ENCODE results near the gene LTBP4.

Gene LTBP4

GRCh38 chr19:40662925-40663694, 61.9 kb downstream of the LTBP4 start:
- peak; percentile 25 to 90 (median 73) for DNase-seq

GRCh38 chr19:40663695-40664692, 62.8 kb downstream of the LTBP4 start:
- DNase-seq, result peak in 2 of 51 donors; percentile 19 to 72

DNA sequence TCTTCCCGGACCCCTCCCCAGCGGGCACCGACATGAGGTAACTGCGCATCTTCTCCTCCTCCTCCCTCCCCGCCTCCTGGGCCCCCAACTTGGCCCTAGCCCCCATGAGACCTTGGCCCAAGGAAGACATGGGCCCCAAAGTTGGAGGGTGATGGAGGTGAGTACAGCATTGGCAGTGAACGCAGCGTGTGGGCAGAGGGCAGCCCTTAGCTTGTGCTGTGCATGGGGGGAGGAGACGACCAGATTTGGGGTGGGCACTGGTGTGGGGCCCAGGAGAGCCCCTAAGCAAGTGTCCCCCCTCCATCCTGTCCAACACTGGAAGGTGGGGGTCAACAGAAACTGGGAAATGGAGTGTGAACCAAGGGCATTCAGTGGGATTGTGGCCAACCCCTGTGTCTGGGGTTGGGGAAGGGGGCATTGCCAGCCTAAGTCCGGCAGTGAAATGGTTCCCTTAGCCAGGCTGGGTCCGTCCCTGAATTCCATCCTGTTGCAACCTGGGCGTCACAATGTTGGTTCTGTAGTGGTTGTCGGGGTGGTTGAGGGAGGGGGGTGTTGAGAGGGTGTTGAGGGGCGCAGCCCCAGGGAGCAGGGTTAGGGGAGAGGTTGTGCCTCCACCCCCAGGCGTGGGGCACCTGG, 65.8 kb downstream of the LTBP4 start:
- no peak for DNase-seq

DNA sequence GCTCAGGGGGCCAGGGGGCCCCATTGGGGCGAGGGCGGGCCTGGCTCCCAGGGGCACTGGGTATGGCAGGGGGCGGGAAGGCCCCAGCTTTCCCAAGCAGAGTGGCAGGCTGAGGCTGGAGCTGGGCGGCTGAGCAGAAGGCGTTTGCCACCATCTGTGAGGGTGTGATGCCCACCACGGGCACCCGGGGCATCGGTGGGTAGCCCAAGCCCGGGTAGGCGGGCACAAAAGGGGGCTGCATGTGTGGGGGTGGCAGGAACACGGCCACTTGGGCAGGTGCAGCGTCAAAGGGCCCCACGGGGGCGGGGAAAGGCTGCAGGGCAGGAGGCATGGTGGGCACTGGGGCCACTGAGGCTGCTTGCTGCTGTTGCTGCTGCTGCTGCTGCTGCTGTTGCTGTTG, 66.4 kb downstream of the LTBP4 start:
- DNase-seq, result no peak

GRCh38 chr19:40668991-40669614, 67.9 kb downstream of the LTBP4 start:
- DNase-seq, result no peak

DNA sequence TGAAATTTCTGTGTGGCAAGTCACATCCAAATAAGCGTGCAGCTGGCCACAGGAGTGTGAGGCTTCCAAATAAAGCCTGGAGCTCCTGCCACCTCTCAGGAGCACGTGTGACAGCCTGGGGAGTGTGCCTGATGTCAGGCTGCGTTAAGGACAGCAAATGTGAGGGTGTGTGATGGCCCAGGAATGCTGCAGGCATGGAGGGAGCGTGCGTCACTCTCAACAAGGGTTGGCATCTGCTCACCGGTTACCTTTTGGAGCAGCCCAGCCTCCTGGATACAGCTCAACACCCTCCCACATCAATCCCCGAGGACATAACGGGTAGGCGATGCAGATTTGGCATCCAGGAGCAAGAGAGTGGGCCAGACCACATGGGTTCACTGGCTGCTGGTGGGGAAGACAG, 70.2 kb downstream of the LTBP4 start:
- peak in 3 of 51 donors; percentile 17 to 62 (median 49) for DNase-seq

- no peak for DNase-seq
Measured at GRCh38 chr19:40672038-40672437, 70.9 kb downstream of the LTBP4 start.

- DNase-seq, result no peak
Measured at GRCh38 chr19:40672573-40673299, 71.6 kb downstream of the LTBP4 start.

- no peak for DNase-seq
Measured at GRCh38 chr19:40673397-40673796, 72.2 kb downstream of the LTBP4 start.

DNA sequence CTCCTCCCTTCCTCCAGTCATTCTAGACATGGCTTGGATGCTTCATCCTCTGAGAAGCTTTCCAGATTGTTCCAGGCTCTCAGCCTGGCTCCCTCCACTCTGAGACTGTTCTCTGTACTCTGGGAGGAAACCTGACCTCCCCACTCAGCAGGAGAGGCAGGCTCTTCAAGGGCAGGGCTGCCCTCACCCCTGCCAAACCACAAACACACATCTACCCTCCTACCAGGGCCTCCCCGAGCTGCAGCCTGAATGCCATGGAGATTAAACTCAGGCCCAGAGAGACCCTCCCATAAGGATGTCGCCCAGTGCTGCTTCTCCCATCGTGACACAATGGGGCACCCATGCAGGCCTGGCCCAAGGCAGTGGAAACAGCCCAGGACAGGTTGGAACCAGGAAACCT, 73.1 kb downstream of the LTBP4 start:
- DNase-seq, result no peak

DNA sequence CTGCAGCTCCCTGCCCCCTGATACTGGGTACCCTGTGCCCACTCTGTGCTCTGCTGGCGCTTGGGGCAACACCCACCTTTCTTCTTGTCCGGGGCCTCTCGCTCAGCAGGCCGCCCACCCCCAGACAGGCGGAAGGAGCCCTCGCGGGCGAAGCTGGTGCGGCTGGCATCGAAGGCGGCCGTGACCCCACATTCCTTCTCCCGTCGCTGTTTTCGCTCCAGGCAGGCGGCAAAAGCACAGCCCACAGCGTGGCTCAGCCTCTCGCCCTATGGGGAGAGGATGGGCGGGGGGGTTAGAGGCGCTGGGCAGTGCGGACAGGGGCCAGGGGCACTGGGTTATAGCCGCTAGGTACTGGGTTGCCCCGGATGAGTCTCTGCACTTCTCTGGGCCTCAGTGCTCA, 76.0 kb downstream of the LTBP4 start:
- DNase-seq, result no peak
